GM18909 (cell line): ENCODE results near the gene RUFY1.

Experiments used
- ATAC-seq: cut with Tn5 transposase; IDR thresholded peaks from one replicate; pipeline ENCODE4 v1.9.1; 2021; ENCODE audit warnings: mild to moderate bottlenecking; ENCODE audit not compliant: unreplicated experiment, poor library complexity

Gene RUFY1

DNA sequence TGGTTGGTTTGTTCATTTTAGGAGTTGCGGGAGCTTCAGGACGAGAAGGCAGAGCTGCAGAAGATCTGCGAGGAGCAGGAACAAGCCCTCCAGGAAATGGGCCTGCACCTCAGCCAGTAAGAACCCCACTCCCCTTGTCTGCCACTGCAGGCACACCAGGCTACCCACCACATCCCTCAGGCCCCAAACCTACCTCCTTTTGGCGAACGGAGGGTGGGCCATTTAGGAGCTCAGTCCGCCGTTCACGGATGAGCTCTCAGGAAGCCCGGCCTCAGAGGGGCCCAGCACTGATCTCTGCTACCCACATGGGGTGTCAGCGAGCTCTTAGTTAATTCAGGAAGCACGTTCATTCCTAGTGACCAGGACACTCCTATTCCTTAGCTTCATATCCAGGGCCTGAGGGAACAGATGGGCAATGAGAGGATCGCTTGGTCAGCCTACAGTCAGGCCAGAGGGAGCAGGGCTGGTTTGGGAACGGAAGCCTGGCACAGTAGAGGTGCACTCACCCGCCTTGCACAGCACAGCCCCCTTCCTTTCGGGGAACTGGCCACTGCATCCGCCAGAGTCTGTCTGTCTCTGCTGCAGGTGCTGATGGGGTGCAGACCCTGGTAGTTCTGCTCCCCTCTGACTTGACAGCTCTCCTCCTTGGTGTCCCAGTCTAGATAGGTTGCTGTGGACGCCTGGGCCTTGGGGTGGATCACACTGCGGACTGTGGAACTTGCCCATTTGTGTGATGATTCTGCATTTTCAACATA lies 51.7 kb downstream of the RUFY1 start:
- no peak for ATAC-seq

DNA sequence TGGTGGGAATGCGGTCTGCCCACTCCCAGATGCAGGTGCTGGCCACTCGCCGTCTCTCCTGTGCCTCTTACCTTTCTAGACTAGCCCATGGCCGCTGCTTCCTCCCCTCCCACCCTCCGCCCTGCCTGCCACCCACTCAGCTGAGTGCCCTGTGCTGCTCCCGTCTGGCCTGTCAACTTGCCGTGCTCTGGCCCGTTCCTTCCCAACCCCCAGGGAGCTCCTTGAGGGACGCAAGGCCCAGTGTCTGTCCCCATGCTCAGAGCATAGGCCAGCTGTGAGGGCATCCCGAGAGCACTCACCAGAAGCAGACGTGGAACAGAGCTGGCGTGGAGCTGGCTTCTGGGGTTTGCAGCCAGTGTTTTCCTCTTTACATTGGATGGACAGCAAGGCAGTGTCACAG lies 53.0 kb downstream of the RUFY1 start:
- ATAC-seq, result no peak

DNA sequence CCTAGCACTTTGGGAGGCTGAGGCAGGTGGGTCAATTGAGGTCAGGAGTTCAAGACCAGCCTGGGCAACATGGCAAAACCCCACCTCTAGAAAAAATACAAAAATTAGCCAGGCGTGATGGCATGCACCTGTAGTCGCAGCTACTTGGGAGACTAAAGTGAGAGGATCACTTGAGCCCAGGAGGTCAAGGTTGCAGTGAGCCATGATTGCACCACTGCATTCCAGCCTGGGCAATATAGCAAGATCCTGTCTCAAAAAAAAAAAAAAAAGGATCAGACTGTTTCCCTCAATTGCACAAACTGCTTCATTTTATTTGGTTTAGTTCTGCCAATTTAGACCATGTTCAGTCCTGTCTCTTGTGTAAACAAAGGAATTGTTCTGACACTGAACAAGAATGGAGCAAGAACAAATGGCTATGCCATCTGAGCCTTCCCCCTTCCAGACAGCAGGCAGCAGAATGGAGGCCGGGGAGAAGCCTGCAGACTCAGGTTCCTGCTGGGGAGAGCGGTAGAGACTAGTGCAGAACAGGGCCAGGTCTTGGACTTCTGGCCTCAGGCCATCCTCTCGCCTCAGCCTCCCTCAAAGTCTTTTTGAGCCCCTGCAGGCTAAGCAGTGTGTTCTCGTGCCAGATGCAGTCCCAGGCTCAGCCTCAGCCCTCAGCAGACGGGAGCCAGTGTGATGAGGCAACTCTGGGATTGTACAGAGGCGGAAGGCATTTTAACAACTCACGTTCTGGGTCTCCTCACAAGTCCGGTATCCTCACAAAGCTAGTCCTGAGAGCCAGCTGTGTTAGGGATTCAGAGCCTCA lies 54.9 kb downstream of the RUFY1 start:
- no peak for ATAC-seq

DNA sequence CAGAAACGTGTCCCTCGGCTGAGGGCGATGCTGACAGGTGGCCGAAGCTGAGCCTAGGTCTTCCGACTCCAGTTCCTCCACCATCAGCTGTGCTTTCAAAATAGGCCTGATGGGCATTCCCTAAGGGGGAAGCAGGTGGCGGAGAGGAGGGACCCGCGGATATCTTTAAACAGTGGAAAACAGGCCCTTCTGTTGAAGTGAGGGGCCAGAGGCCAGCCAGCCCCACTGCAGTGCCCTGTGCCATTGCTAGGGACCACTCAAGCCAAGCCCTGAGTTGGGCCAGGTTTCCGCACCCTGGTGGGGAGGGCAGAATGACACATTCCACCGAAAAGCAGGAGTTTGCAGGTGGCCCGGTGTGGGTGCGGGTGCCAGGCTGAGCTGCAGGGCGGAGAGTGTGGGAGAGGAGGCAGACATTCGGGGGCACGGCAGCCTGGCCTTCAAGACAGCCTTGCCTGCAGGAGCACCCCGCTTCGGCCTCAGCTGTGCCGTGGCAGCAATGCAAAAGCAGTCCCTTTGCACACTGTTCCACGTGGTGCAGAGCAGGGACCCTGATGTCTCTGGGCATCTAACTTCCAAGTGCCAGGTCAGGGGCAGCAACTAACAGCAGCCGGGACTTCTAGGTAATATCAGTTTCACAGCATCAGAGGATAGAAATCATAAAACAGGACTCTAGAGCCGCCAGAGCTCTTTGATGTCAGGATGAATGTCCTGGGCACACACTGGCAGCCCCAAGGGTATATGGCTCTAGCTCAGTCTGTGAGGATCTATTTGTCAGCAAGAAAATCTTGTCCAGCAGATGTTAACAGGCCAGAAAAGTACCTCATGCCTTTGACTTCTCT lies 55.9 kb downstream of the RUFY1 start:
- ATAC-seq, result no peak

DNA sequence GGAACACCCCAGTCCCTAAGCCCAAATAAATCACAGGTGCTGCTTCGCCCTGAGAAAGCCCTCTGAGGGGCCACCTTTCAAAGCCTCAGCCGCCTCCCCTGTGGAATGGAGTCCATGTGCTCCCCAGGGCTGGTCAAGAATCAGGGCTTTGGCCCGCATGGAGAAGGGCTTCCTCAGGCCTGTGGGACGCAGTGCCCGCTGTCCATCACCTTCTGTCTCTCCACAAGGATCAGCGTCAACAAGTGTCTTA lies 56.5 kb downstream of the RUFY1 start:
- no peak for ATAC-seq

DNA sequence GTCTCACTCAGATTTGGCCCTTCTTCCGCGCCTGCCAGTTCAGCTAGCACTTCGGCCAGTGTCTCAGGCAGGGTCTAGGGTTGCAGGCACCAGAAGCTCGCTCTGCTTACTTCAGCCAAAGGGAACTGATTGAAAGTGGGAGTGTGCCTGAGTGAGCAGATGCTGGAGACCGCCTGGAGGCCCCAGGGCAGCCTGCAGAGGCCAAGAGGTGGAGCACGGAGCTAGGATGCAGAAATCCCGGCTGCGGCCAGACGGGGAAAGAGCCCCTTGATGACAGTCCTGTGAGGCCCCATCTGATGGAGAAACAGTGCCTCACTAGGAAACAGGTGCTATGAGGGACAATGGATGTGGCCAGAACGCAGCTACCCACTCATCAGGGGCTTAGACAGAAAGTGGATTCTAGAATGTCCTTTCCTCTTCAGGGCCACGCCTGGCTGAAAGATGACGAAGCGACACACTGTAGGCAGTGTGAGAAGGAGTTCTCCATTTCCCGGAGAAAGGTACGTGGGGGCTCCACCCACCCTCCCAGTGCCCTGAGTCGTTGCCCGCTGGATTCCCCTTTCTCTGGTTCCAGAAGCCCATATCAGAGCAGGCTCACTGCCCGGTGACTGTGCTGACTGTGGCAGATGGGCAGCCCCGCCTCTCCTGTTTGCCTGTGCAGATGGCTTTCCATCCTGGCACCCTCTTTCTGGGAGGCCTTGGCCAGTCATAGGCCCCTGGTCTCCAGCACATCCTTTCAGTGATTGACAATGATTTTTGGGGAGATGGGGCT lies 57.0 kb downstream of the RUFY1 start:
- ATAC-seq, result no peak

DNA sequence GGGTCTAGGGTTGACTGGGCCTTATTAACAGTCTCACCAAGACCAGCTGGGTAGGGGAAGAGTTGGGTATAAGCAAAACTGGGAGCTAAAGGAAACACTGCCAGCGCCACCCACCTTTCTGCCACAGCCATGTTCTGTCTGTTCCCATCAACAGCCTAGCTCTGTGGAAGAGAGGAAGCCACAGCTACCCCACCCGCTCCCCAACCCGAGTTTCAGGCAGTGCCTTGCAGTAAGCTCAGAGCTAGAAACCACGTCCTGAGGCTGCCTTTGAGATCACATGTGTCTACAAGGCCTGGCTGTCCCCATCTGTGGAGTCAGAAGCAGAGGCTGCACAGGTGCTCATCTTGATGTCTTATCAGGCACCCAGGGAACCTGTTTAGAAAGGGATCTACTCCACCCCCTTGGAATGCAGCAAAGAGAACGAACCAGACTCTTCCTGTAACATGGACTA lies 57.8 kb downstream of the RUFY1 start:
- ATAC-seq, result no peak

DNA sequence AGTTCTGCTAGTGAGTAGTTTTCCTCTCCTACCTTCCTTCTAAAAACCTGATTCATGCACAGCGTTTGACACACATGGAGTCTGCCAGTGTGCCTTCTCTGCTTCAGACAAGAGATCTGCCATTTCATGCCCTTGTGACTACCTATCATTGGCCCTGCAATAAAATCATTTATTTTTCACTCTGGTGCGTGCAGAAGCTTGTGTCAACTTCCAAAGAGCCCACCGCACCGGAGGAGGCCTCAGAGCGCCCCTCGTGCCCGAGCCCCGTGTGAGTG lies 59.4 kb downstream of the RUFY1 start:
- no peak for ATAC-seq

DNA sequence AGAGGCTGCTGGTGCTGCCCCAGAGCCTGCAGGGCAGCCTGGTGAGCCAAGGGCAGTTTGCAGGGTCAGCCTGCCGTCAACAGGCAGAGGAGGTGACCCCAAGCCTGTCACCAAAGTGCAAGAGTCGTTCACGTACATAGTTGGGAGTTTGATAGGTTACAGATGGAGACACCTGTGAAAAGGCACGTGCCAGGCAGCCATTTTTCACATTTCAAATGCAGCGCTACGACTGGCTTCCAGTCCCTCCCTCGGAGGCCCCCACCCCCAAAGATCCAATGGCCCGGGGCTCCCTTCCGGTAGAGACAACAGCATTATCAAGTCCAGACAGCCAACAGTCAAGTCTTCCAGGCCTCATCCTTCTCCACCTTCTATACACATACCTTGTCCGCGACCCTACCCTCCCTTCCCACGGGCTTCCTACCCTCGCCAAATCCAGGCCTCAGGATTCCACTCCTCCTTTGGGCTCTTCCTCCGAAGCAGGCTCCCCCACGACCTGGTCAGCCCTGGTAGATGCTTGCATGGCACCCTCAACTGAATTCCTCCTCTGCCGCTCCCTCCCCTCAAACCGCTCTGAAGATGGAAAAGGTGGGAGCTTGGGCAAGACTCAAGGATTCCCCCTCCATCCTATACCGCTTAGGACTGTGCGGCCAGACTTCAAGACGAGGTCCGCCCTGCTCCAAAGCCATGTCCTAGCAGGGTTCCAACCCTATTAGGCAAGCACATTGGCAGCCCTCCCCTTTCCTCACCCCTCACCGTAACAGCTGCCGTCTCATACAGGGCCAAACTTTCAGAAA lies 60.0 kb downstream of the RUFY1 start:
- ATAC-seq, result no peak

DNA sequence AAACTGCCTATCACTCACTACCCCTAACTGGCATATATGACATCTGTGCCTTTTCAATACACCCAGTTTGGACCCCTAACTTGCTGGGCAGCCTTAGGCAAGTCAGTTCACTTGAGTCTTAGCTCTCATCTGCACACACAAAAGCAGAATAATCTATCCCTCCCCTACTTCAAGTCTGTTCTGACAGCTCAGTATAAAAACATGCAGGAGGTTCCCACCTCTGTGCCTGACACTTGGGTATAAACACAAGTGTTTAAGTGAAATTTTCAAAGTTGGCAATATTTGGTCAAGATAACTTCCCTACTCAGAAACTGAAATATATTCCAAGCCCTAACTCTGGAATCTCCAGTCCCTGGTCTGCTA lies 60.5 kb downstream of the RUFY1 start:
- ATAC-seq, result no peak

DNA sequence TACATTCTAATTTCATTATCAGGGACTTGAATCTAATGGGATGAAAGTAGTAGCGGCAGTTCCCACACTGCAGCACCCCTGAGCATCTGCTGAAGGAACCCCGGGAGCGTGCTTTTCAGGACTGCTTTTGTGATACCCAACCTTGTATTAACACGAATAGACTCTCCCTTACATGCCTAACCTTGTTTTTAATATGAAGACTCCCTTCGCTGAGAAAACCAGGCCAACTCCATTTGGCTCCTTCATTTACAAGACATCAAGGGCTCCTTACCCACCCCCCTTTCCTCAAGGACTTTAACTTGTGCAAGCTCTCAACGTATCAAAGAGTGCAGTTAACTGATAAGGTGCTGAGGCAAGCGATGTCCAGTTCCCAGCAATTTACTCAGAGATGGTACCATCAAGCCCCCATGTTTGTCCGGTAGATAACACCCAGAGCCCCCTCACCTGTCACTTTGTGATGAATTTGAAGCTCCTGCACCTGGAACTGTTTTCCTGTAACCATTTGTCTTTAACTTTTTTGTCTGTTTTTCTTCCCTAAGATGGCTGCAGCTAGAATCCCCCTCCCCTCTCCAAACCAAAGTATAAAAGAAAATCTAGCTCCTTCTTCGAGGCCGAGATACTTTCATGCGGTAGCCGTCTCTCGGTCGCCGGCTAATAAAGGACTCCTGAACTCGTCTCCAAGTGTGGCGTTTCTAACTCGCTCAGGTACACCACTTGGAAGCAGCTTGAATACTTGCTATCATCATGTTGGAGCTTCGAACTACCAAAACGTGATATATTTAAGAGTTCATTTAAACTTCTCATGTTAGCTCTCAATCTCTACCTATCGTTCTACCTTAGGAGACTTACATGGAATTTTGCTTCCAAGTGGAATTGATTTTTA lies 62.5 kb downstream of the RUFY1 start:
- ATAC-seq, result no peak

DNA sequence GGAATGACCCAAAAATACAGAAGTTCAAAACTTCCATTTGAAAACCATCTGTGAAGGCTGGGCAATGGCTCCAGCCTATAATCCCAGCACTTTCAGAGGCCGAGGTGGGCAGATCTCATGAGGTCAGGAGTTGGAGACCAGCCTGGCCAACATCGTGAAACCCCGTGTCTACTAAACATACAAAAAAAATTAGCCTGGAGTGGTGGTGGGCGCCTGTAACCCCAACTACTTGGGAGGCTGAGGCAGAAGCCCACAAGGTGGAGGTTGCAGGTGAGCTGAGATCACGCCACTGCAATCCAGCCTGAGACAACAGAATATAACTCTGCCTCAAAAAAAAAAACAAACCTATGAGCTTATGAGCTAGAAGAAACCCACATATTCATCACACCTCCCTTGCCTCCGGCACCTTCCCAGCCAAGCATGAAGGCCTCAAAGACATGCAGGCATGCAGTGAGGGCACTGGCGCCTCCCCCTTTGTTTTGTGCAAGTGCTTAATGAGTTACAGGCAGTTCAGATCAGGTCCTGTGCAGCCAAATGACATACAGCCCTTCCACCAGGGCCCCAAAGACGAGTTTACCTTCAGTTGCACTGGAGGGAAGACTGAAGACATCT lies 63.2 kb downstream of the RUFY1 start:
- ATAC-seq, result no peak

DNA sequence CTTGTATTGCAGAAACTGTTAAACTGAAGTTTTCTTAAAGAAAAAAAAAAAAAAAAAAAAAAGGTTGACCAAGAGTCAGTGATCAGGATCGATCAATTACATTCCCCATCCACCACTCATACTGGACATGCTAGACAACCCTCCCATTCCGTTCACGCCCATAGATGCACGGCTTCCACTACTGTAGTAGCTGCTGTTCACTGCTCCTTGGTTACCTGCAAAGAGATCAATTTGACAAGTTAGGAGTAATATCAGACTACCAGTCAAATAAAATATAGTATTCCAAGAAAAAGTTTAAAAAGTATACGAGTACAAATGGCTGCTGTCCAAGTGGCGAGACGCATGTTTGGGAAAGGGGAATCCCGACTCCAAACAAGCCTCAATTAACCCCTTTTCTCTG lies 64.4 kb downstream of the RUFY1 start:
- no peak for ATAC-seq

DNA sequence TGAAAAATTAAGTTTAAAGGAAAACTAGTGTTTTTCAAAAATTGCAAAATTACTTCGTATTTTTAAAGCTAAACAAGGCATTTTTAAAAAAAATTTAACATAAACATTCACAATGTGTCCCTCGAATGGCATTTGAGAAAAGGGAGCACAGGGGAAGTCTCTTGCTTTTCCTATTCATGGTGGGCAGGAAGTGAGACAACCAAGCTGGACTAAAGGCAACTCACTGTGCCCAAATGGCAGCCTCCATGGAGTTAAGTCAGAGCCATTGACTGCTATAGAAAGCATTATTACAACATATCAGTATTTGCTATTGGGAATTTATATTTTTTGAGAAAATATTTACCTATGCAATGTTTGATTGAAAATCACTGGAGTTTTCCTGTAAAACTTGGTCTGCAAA lies 64.8 kb downstream of the RUFY1 start:
- no peak for ATAC-seq

DNA sequence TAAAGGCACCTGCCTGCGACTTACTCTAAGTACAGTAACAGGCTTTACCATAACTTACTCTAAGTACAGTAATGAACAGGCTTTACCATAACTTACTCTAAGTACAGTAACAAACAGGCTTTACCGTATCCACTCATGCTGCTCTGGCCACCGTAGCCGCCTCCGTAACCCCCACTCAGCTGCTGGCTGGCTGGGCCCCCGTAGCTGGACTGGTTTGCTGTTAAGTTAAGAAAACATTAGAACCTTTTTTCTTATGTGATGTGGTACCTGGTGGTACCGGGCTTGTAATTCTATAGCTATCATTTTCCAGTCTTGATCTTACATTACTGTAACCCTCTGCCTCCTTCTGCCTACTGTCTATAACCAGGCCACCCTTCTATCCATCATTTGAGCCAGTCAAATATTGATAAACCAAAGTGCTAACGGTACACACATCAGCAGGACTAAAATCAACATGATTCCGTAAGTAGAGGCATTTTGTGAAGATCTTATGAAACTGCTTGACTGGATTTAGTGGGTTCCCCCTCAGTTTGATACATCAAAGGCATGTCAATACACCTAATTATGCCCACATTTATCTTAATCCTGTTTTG lies 65.7 kb downstream of the RUFY1 start:
- ATAC-seq, result no peak

DNA sequence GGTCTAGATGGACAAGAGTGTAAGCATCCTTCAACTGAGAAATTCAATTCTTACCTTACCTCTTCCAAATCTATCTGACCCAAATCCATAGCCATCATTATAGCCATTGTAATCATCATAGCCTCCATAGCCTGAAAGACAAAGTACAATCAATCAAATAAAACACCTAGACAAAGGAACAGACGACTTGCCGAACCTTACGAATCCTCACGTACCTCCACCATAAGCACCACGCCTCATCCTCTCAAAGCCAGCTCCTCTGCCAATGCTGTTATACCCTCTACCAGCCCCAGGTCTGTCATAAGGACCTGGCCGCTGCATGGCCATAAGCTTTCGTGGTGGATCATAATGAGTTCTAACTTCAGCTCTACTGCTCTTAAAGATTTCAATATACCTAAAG lies 67.6 kb downstream of the RUFY1 start:
- no peak for ATAC-seq

DNA sequence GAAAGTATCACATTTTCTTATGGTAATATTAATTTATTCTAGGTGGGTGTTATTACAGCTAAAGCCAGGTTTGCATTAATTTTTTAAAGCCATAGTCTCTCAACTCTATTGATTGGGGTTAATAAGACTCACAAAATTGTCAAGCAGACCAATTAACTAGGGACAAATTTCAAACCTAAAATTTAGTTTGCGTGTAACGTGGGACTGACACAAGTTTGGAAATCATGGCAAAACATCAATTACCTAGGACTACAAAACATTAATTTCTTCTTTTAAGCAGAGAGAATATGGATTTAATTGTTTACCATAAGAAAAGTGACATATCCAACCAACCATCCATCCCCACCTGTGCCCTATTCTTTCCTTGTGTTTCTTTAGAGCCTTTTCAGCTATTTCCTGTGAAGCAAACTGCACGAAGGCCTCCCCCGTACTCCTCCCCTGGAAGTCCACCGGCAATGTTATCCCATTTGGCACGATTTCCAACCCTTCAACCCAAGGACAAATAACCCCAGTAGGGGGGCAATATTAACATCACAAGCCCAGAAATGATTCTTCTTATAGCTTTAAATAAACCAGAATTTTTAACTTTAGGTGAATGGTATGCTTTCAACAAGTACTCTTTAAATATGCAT lies 68.7 kb downstream of the RUFY1 start:
- ATAC-seq, result no peak

DNA sequence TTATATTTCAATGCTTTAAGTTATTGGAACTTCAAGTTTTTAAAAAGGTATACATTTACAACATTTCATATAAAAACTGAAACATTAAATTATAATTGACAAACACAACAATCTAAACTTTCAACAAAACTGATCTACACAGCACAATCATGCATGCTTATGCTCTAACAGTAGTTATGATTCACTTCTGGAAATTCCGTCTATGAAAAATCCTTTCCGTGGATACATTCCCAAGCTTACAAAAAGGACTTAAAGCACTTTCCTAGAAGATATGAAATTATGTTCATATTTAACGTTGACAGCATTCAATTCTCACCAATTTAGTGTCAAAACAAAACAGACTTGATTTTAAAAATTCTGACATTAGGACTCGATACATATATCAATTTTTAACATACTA lies 69.4 kb downstream of the RUFY1 start:
- no peak for ATAC-seq
